GM18520 (cell line): ENCODE data around the gene POTEF.
"Not testable (repeated sequence)": the region's sequence is repeated elsewhere in the genome, so short reads cannot be mapped to it uniquely, and the experiment has no call there.

ENCODE experiments used
- ATAC-seq: cut with Tn5 transposase; IDR thresholded peaks from one replicate; pipeline ENCODE4 v1.9.1; 2021; ENCODE audit not compliant: unreplicated experiment

The POTEF gene

GRCh38 chr2:130129120-130129829 is at the start of gene POTEF:
TSS of gene POTEF (minus strand) at chr2:130129222. CDS start at chr2:130120515, 8,707 bp downstream.
- not testable (repeated sequence) for ATAC-seq

- peak; percentile 61 for ATAC-seq
These were observed 45.8 kb upstream of the POTEF start for GRCh38 chr2:130174866-130175265.

GRCh38 chr2:130169896-130170295 is 40.9 kb upstream of the POTEF start:
- ATAC-seq: no peak

- not testable (repeated sequence) for ATAC-seq
These were observed 40.1 kb upstream of the POTEF start for GRCh38 chr2:130169163-130169562.

GRCh38 chr2:130166611-130167010 is 37.6 kb upstream of the POTEF start:
- ATAC-seq: not testable (repeated sequence)

GRCh38 chr2:130165293-130166016 is 36.4 kb upstream of the POTEF start:
- no peak for ATAC-seq

- ATAC-seq: no peak
These were observed 33.9 kb upstream of the POTEF start for GRCh38 chr2:130162968-130163367.

- ATAC-seq: not testable (repeated sequence)
These were observed 33.5 kb upstream of the POTEF start for GRCh38 chr2:130162486-130162885.

- ATAC-seq: not testable (repeated sequence)
These were observed 32.0 kb upstream of the POTEF start for GRCh38 chr2:130160838-130161705.

GRCh38 chr2:130160131-130160530 is 31.1 kb upstream of the POTEF start:
- ATAC-seq: no peak

- ATAC-seq: not testable (repeated sequence)
These were observed 30.4 kb upstream of the POTEF start for GRCh38 chr2:130159376-130159775.

GRCh38 chr2:130158631-130159030 is 29.6 kb upstream of the POTEF start:
- ATAC-seq: no peak

GRCh38 chr2:130157825-130158514 is 28.9 kb upstream of the POTEF start:
- peak; percentile 69 for ATAC-seq

GRCh38 chr2:130157354-130157753 is 28.3 kb upstream of the POTEF start:
- ATAC-seq: peak; percentile 40

- ATAC-seq: no peak
These were observed 27.6 kb upstream of the POTEF start for GRCh38 chr2:130156624-130157004.

GRCh38 chr2:130155956-130156623 is 27.1 kb upstream of the POTEF start:
- ATAC-seq: not testable (repeated sequence)

- no peak for ATAC-seq
These were observed 26.0 kb upstream of the POTEF start for GRCh38 chr2:130154773-130155765.

GRCh38 chr2:130154423-130154770 is 25.4 kb upstream of the POTEF start:
- not testable (repeated sequence) for ATAC-seq
